H9 (cell line): ENCODE results near the gene NEUROD2. TPM values are rescaled to one million over a fixed set of nuclear protein-coding genes. Genes with fewer than 3 reads are reported as not detected.

Source experiments
- DNase-seq: peaks from one replicate; pipeline ENCODE4 v3.0.0-alpha.2; 2017
- H2AFZ ChIP-seq: one replicate; pipeline ENCODE4 v1.6.1; 2013; ENCODE audit warnings: mild to moderate bottlenecking, low read length, control low read depth, moderate library complexity
- H2AK5ac ChIP-seq: 2 replicates; pipeline ENCODE4 v1.6.1; 2013; ENCODE audit warnings: low read length, control low read depth, mixed read lengths; ENCODE audit not compliant: insufficient read length
- H2BK120ac ChIP-seq: one replicate; pipeline ENCODE4 v1.6.1; 2013; ENCODE audit warnings: low read depth, mild to moderate bottlenecking, low read length, control low read depth, inconsistent platforms; ENCODE audit not compliant: poor library complexity, severe bottlenecking
- H2BK12ac ChIP-seq: 2 replicates; pipeline ENCODE4 v1.6.1; 2013; ENCODE audit warnings: low read length, control low read depth, mixed read lengths, low read depth; ENCODE audit not compliant: insufficient read length
- H2BK15ac ChIP-seq: 2 replicates; pipeline ENCODE4 v1.6.1; 2013; ENCODE audit warnings: low read depth, low read length, control low read depth
- H2BK20ac ChIP-seq: one replicate; pipeline ENCODE4 v1.6.1; 2013; ENCODE audit warnings: low read depth, mild to moderate bottlenecking, low read length, control low read depth, inconsistent platforms; ENCODE audit not compliant: poor library complexity, severe bottlenecking
- H2BK5ac ChIP-seq: 2 replicates; pipeline ENCODE4 v1.6.1; 2013; ENCODE audit warnings: low read length, control low read depth, mixed read lengths; ENCODE audit not compliant: insufficient read length
- H3K14ac ChIP-seq: 2 replicates; pipeline ENCODE4 v1.6.1; 2013; ENCODE audit warnings: low read length, control low read depth; ENCODE audit not compliant: insufficient read depth
- H3K18ac ChIP-seq: 2 replicates; pipeline ENCODE4 v1.6.1; 2013; ENCODE audit warnings: low read depth, mild to moderate bottlenecking, mixed read lengths, low read length, control low read depth; ENCODE audit not compliant: insufficient read length
- H3K23ac ChIP-seq: 2 replicates; pipeline ENCODE4 v1.6.1; 2013; ENCODE audit warnings: low read length, control low read depth, mixed read lengths, low read depth; ENCODE audit not compliant: insufficient read length
- H3K23me2 ChIP-seq: 2 replicates; pipeline ENCODE4 v1.6.1; 2013; ENCODE audit warnings: low read depth, mild to moderate bottlenecking, mixed read lengths, low read length, control low read depth; ENCODE audit not compliant: insufficient read length, poor library complexity, severe bottlenecking
- H3K27ac ChIP-seq: 2 replicates; pipeline ENCODE4 v1.5.1; 2013; ENCODE audit warnings: low read length, control low read depth, mixed read lengths, low read depth; ENCODE audit not compliant: insufficient read length
- H3K27me3 ChIP-seq: 2 replicates; pipeline ENCODE4 v1.6.1; 2013; ENCODE audit warnings: low read length, control low read depth, inconsistent platforms; ENCODE audit not compliant: insufficient read depth
- H3K4ac ChIP-seq: 2 replicates; pipeline ENCODE4 v1.6.1; 2013; ENCODE audit warnings: low read depth, mild to moderate bottlenecking, control low read depth, inconsistent platforms, low read length, moderate library complexity
- H3K4me1 ChIP-seq: 2 replicates; pipeline ENCODE4 v1.6.1; 2013; ENCODE audit warnings: low read length, control low read depth, inconsistent platforms; ENCODE audit not compliant: insufficient read depth
- H3K4me2 ChIP-seq: 2 replicates; pipeline ENCODE4 v1.6.1; 2013; ENCODE audit warnings: low read length, control low read depth, mixed read lengths; ENCODE audit not compliant: insufficient read length, insufficient read depth
- H3K56ac ChIP-seq: 2 replicates; pipeline ENCODE4 v1.6.1; 2013; ENCODE audit warnings: low read depth, mild to moderate bottlenecking, mixed read lengths, low read length, control low read depth; ENCODE audit not compliant: insufficient read length
- H3K79me1 ChIP-seq: 2 replicates; pipeline ENCODE4 v1.6.1; 2013; ENCODE audit warnings: low read depth, mild to moderate bottlenecking, moderate library complexity, low read length, control low read depth, inconsistent platforms; ENCODE audit not compliant: insufficient read depth, poor library complexity, severe bottlenecking
- H3K79me2 ChIP-seq: 2 replicates; pipeline ENCODE4 v1.6.1; 2013; ENCODE audit warnings: low read length, control low read depth, inconsistent platforms; ENCODE audit not compliant: insufficient read depth
- H3K9ac ChIP-seq: 2 replicates; pipeline ENCODE4 v1.6.1; 2013; ENCODE audit warnings: low read length, control low read depth, mixed read lengths; ENCODE audit not compliant: insufficient read length; ENCODE audit errors: extremely low read depth
- H3K9me3 ChIP-seq: one replicate; pipeline ENCODE4 v1.6.1; 2013; ENCODE audit warnings: low read depth, low read length, inconsistent platforms; ENCODE audit not compliant: control insufficient read depth
- H3T11ph ChIP-seq: one replicate; pipeline ENCODE4 v1.6.1; 2013; ENCODE audit warnings: mild to moderate bottlenecking, low read length, control low read depth, inconsistent platforms
- H4K20me1 ChIP-seq: one replicate; pipeline ENCODE4 v1.6.1; 2013; ENCODE audit not compliant: control insufficient read depth, insufficient read length, insufficient read depth
- H4K5ac ChIP-seq: 2 replicates; pipeline ENCODE4 v1.6.1; 2013; ENCODE audit warnings: low read depth, mild to moderate bottlenecking, mixed read lengths, low read length, control low read depth; ENCODE audit not compliant: insufficient read length
- H4K8ac ChIP-seq: replicated peaks from 2 replicates; pipeline ENCODE4 v1.6.1; 2013; ENCODE audit warnings: low read length, control low read depth, mixed read lengths, low read depth; ENCODE audit not compliant: insufficient read length
- H4K91ac ChIP-seq: 2 replicates; pipeline ENCODE4 v1.6.1; 2013; ENCODE audit warnings: low read depth, mild to moderate bottlenecking, moderate library complexity, mixed read lengths, low read length, control low read depth; ENCODE audit not compliant: insufficient read length
- H3K27ac Mint-ChIP-seq, 3 experiments: 2 replicates in 2 of 3; 3 replicates in 1 of 3; pipeline ENCODE4 v1.8.0; 2020 to 2021; ENCODE audit warnings: mixed read lengths in 3 of 3, mild to moderate bottlenecking in 1 of 3, moderate library complexity in 1 of 3
- H3K27me3 Mint-ChIP-seq: 2 replicates; pipeline ENCODE4 v1.8.0; 2021; ENCODE audit warnings: low read depth, mild to moderate bottlenecking, moderate library complexity, mixed read lengths
- H3K36me3 Mint-ChIP-seq, 3 experiments: 2 replicates in 2 of 3; 3 replicates in 1 of 3; pipeline ENCODE4 v1.8.0; 2020 to 2021; ENCODE audit warnings: low read depth in 3 of 3, mixed read lengths in 3 of 3; ENCODE audit not compliant: insufficient read depth in 1 of 3
- H3K4me1 Mint-ChIP-seq, 2 experiments: 2 replicates each; pipeline ENCODE4 v1.8.0; 2020; ENCODE audit warnings: mixed read lengths in 2 of 2
- H3K4me3 Mint-ChIP-seq, 2 experiments: 2 replicates in 1 of 2; 3 replicates in 1 of 2; pipeline ENCODE4 v1.8.0; 2020 to 2021; ENCODE audit warnings: mild to moderate bottlenecking in 2 of 2, mixed read lengths in 2 of 2, moderate library complexity in 1 of 2
- H3K9me3 Mint-ChIP-seq, 2 experiments: 2 replicates in 1 of 2; 3 replicates in 1 of 2; pipeline ENCODE4 v1.8.0; 2020; ENCODE audit warnings: mild to moderate bottlenecking in 2 of 2, mixed read lengths in 2 of 2, moderate library complexity in 1 of 2
- WGBS: extraction: QIAGEN DNeasy Blood & Tissue Kit; methylation state at CpG from one replicate; pipeline ENCODE4 v1.1.7; 2013; ENCODE audit warnings: missing lambda C conversion rate, low lambda C conversion rate, mixed read lengths; ENCODE audit not compliant: insufficient read length; ENCODE audit errors: extremely low coverage; 5-methylcytosine and 5-hydroxymethylcytosine counted together
- total RNA-seq: library from RNA; stranded (reverse); gene quantifications from 2 replicates; pipeline ENCODE4 v1.2.1, GENCODE V29; 2021
- TF ChIP-seq, protein P1 (sequence below): fragments of 200-600 bp; sonication (generic); conservative IDR thresholded peaks from 3 replicates; pipeline ENCODE4 v1.8.0; 2021; ENCODE audit warnings: antibody characterized with exemption, mild to moderate bottlenecking

The NEUROD2 gene
- total RNA-seq, 1 experiment from 2014 or later = not detected

DNA sequence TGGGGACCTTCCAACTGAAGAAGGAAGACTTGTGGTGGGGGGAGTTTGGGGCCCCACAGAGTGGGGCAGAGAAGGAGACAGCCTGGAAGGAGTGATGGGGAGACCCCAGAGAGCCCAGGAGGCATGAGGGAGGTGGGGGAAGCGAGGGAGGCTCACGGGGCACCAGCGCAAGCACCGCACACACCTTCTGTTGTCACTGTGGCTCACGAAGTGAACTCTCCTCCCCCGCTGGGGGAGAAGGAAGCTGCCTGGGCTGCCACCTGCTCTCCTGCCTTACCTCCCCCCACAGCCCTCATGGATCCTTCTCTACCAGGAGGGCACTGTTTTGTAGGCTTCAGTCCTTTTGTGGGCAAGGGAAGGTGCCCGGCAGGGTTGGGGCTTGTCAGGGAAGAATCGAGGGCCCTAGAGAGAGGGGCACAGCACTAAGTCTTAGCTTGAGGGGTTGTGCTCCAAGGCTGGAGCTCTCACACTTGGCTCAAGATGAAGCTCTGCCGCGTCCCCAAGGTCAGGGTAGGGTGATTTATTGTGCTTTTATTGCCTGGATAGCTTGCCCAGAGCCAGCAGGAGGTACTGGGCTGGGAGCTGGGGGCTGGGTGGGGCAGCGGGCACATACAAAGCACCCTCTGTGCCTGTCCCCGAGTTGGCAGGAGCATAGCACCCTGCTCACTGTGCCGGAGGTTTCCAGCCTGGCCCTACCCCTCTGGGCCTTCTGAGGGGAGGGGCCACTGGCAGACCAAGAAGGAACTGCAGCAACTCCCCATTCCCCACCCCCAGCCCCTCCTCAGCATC is 24.6 kb upstream of the NEUROD2 start:
- H4K5ac ChIP-seq = no peak overlapping the region
- Mint-ChIP-seq H3K9me3 (no peaks in the 10 kb centered on the region; a peak in 1 of 5 replicates), H3K4me3 (peak overlapping the region in 1 of 2 experiments; percentile 59; a peak in 1 of 5 replicates), H3K27me3 (peaks cover 14% of the 10 kb centered on the region), H3K4me1 (peaks cover 65 to 77% of the 10 kb centered on the region in 2 experiments), H3K36me3 (no peaks in the 10 kb centered on the region), H3K27ac (peak overlapping the region in 2 of 3 experiments; percentile 38 to 66; a peak in 2 of 7 replicates)
- H2BK5ac ChIP-seq = no peak overlapping the region
- no peak overlapping the region for H3T11ph ChIP-seq
- no peak overlapping the region for H2BK15ac ChIP-seq
- no peak overlapping the region for H4K8ac ChIP-seq
- H2AK5ac ChIP-seq = no peak overlapping the region
- H3K18ac ChIP-seq = no peak overlapping the region
- no CpG with 5 or more reads among the region's 13 CpGs for WGBS
- no peaks in the 10 kb centered on the region for H3K79me2 ChIP-seq
- H3K27me3 ChIP-seq = peaks cover 6% of the 10 kb centered on the region; the same call in 1 of the 2 replicates
- no peak overlapping the region for H3K56ac ChIP-seq
- no peak overlapping the region for H3K9ac ChIP-seq
- peaks cover 27% of the 10 kb centered on the region; the same call in 1 of the 2 replicates for H3K4me1 ChIP-seq
- no peak overlapping the region for H3K27ac ChIP-seq
- no peak overlapping the region for H2BK20ac ChIP-seq
- H3K9me3 ChIP-seq = no peaks in the 10 kb centered on the region
- no peak for DNase-seq
- no peak overlapping the region for H2BK12ac ChIP-seq
- no peaks in the 10 kb centered on the region for H3K79me1 ChIP-seq
- H3K14ac ChIP-seq = peak overlapping the region; percentile 11; the same call in 1 of the 2 replicates
- TF ChIP-seq, protein P1, sequence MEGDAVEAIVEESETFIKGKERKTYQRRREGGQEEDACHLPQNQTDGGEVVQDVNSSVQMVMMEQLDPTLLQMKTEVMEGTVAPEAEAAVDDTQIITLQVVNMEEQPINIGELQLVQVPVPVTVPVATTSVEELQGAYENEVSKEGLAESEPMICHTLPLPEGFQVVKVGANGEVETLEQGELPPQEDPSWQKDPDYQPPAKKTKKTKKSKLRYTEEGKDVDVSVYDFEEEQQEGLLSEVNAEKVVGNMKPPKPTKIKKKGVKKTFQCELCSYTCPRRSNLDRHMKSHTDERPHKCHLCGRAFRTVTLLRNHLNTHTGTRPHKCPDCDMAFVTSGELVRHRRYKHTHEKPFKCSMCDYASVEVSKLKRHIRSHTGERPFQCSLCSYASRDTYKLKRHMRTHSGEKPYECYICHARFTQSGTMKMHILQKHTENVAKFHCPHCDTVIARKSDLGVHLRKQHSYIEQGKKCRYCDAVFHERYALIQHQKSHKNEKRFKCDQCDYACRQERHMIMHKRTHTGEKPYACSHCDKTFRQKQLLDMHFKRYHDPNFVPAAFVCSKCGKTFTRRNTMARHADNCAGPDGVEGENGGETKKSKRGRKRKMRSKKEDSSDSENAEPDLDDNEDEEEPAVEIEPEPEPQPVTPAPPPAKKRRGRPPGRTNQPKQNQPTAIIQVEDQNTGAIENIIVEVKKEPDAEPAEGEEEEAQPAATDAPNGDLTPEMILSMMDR = no peak
- peaks cover 6% of the 10 kb centered on the region for H3K23me2 ChIP-seq
- H3K4ac ChIP-seq = no peak overlapping the region
- H3K4me2 ChIP-seq = no peak overlapping the region
- H2BK120ac ChIP-seq = no peak overlapping the region
- no peak overlapping the region for H3K23ac ChIP-seq
- H4K20me1 ChIP-seq = no peaks in the 10 kb centered on the region
- H2AFZ ChIP-seq = no peak overlapping the region
- no peak overlapping the region for H4K91ac ChIP-seq
